ENCODE data around the gene COA8.

COA8 gene

DNA sequence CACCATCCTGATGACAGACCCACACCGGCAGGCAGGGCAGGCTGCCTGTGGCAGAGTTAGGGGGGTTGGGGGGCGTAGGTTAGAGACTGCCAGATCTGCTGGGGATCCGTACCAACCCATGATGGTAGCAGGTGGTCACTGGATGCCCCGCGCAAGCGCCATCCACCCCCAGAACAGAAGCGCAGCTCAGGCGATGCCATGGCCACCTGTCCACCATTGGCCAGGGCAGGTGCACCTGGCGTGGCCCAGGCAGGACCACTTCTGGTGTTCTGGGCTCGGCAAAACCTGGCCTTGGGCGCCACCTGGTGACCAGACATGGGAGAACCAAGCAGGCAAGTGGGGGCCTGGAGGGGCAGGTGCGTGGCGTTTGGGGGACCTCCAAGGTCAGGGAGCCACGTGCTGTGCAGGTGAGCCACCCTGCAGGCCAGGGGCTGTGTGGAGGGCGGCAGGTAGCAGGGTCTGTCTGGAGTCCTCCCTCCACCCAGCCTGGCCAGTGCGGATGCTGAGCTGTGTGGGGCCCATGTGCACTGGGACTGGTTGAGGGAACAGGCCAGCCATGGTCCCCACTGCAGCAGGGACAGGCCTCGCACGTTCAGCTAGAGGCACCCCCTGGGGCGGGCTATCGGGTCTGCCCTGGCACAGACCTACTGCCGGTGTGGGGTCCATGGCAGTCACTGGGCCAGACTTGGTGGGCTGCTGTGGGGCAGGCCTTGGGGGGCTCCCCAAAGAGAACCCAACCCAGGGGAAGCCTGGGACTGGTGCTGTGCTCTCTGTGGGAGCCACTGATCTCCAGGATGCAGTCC lies 15.9 kb upstream of the COA8 start:
- TF ChIP-seq CTCF (conservative IDR thresholded peaks at IDR 0.05; ENCODE audit: low read depth, low read length), result peak; percentile 78
- Histone ChIP-seq H3K9ac (no peak overlapping the region), H3K36me3 (ENCODE audit: insufficient read depth) (no peaks in the 10 kb centered on the region), H3K4me2 (no peak overlapping the region), H2AFZ (ENCODE audit: low read depth) (no peak overlapping the region), H3K27ac (no peak overlapping the region), H3K4me1 (ENCODE audit: low read depth, poor library complexity, severe bottlenecking) (no peaks in the 10 kb centered on the region), H4K20me1 (ENCODE audit: insufficient read depth) (no peaks in the 10 kb centered on the region), H3K79me2 (ENCODE audit: insufficient read depth, low read depth) (no peaks in the 10 kb centered on the region), H3K4me3 (IDR thresholded peaks at IDR 0.05; ENCODE audit: insufficient read depth, low read depth, low read length) (no peak overlapping the region), H3K27me3 (ENCODE audit: insufficient read depth, low read depth) (no peaks in the 10 kb centered on the region)

GRCh38 chr14:103547455-103547940 lies 15.3 kb upstream of the COA8 start:
- H3K4me1 ChIP-seq (ENCODE audit: low read depth, poor library complexity, severe bottlenecking), result no peaks in the 10 kb centered on the region
- no peaks in the 10 kb centered on the region for H3K36me3 ChIP-seq (ENCODE audit: insufficient read depth)
- no peaks in the 10 kb centered on the region for H4K20me1 ChIP-seq (ENCODE audit: insufficient read depth)
- H3K4me2 ChIP-seq, result no peak overlapping the region
- H3K27me3 ChIP-seq (ENCODE audit: insufficient read depth, low read depth), result no peaks in the 10 kb centered on the region
- no peak overlapping the region for H2AFZ ChIP-seq (ENCODE audit: low read depth)
- H3K4me3 ChIP-seq (IDR thresholded peaks at IDR 0.05; ENCODE audit: insufficient read depth, low read depth, low read length), result no peak overlapping the region
- no peak overlapping the region for H3K9ac ChIP-seq
- no peaks in the 10 kb centered on the region for H3K79me2 ChIP-seq (ENCODE audit: insufficient read depth, low read depth)
- H3K27ac ChIP-seq, result no peak overlapping the region
- no peak for TF ChIP-seq CTCF (conservative IDR thresholded peaks at IDR 0.05; ENCODE audit: low read depth, low read length)

DNA sequence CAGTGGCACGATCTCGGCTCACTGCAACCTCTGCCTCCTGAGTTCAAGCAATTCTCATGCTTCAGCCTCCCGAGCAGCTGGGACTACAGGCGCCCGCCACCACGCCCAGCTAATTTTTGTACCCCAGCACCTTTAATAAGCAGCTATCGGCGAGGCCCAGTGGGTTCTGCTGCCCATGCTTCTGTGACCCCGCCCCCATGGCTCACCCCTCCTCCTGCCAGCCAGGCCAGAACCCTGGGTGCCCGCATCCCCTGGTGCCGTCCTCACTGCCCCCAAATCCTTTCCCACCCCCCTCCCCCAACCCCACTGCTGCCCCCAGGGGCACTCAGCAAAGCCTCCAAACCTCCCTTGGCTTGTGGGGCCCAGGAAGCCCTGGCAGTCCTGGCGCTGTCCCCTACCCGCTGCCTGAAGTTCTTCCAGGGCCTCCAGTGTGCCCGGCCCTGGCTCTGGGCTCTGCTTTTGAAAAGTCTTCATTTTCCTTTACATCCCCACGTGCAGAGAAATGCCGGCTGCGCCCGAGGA lies 14.8 kb upstream of the COA8 start:
- H4K20me1 ChIP-seq (ENCODE audit: insufficient read depth), result no peaks in the 10 kb centered on the region
- no peaks in the 10 kb centered on the region for H3K36me3 ChIP-seq (ENCODE audit: insufficient read depth)
- H3K27ac ChIP-seq, result no peak overlapping the region
- no peaks in the 10 kb centered on the region for H3K27me3 ChIP-seq (ENCODE audit: insufficient read depth, low read depth)
- no peak overlapping the region for H3K4me3 ChIP-seq (IDR thresholded peaks at IDR 0.05; ENCODE audit: insufficient read depth, low read depth, low read length)
- no peak overlapping the region for H3K4me2 ChIP-seq
- no peak for TF ChIP-seq CTCF (conservative IDR thresholded peaks at IDR 0.05; ENCODE audit: low read depth, low read length)
- no peaks in the 10 kb centered on the region for H3K79me2 ChIP-seq (ENCODE audit: insufficient read depth, low read depth)
- no peak overlapping the region for H2AFZ ChIP-seq (ENCODE audit: low read depth)
- H3K4me1 ChIP-seq (ENCODE audit: low read depth, poor library complexity, severe bottlenecking), result no peaks in the 10 kb centered on the region
- H3K9ac ChIP-seq, result no peak overlapping the region

GRCh38 chr14:103548463-103549351 lies 14.1 kb upstream of the COA8 start:
- no peak overlapping the region for H2AFZ ChIP-seq (ENCODE audit: low read depth)
- no peaks in the 10 kb centered on the region for H3K36me3 ChIP-seq (ENCODE audit: insufficient read depth)
- no peak overlapping the region for H3K9ac ChIP-seq
- no peak overlapping the region for H3K4me3 ChIP-seq (IDR thresholded peaks at IDR 0.05; ENCODE audit: insufficient read depth, low read depth, low read length)
- no peak for TF ChIP-seq CTCF (conservative IDR thresholded peaks at IDR 0.05; ENCODE audit: low read depth, low read length)
- H3K79me2 ChIP-seq (ENCODE audit: insufficient read depth, low read depth), result no peaks in the 10 kb centered on the region
- H3K4me1 ChIP-seq (ENCODE audit: low read depth, poor library complexity, severe bottlenecking), result no peaks in the 10 kb centered on the region
- no peak overlapping the region for H3K27ac ChIP-seq
- no peaks in the 10 kb centered on the region for H3K27me3 ChIP-seq (ENCODE audit: insufficient read depth, low read depth)
- no peak overlapping the region for H3K4me2 ChIP-seq
- H4K20me1 ChIP-seq (ENCODE audit: insufficient read depth), result no peaks in the 10 kb centered on the region
